GM23248 (cell line): ENCODE measurements around the gene PHF12. TPM values are rescaled to one million over a fixed set of nuclear protein-coding genes. Genes with fewer than 3 reads are reported as not detected.

ENCODE experiments used
- DNase-seq: peaks from one replicate; pipeline ENCODE4 v3.0.0-alpha.2; 2015
- H2AFZ ChIP-seq: fragments of 200-600 bp; sonication (generic); 2 replicates; pipeline ENCODE4 v1.6.1; 2016; ENCODE audit warnings: antibody characterized with exemption
- H3F3A ChIP-seq: fragments of 200-600 bp; sonication (generic); 2 replicates; pipeline ENCODE4 v1.6.1; 2016; ENCODE audit warnings: mild to moderate bottlenecking, antibody characterized with exemption, mixed run types; ENCODE audit not compliant: insufficient read depth
- H3K27ac ChIP-seq: fragments of 200-600 bp; sonication (generic); 2 replicates; pipeline ENCODE4 v1.5.1; 2016; ENCODE audit warnings: mild to moderate bottlenecking
- H3K27me3 ChIP-seq: fragments of 200-600 bp; sonication (generic); replicated peaks from 2 replicates; pipeline ENCODE4 v1.6.1; 2016; ENCODE audit warnings: mild to moderate bottlenecking; ENCODE audit not compliant: insufficient read depth
- H3K36me3 ChIP-seq: fragments of 200-600 bp; sonication (generic); 2 replicates; pipeline ENCODE4 v1.6.1; 2016; ENCODE audit warnings: low read depth, mild to moderate bottlenecking
- H3K4me1 ChIP-seq: fragments of 200-600 bp; sonication (generic); 2 replicates; pipeline ENCODE4 v1.6.1; 2016; ENCODE audit warnings: mild to moderate bottlenecking; ENCODE audit not compliant: insufficient read depth
- H3K4me2 ChIP-seq: fragments of 200-600 bp; sonication (generic); one replicate; pipeline ENCODE4 v1.6.1; 2016; ENCODE audit warnings: mild to moderate bottlenecking; ENCODE audit not compliant: unreplicated experiment
- H3K4me3 ChIP-seq: fragments of 200-600 bp; sonication (generic); 2 replicates; pipeline ENCODE4 v1.5.1; 2016; ENCODE audit warnings: mild to moderate bottlenecking
- H3K79me2 ChIP-seq: fragments of 200-600 bp; sonication (generic); 2 replicates; pipeline ENCODE4 v1.6.1; 2016; ENCODE audit warnings: mild to moderate bottlenecking; ENCODE audit not compliant: insufficient read depth
- H3K9ac ChIP-seq: fragments of 200-600 bp; sonication (generic); 2 replicates; pipeline ENCODE4 v1.6.1; 2016; ENCODE audit warnings: mild to moderate bottlenecking
- H3K9me2 ChIP-seq: fragments of 200-600 bp; sonication (generic); 2 replicates; pipeline ENCODE4 v1.6.1; 2016; ENCODE audit warnings: mixed run types, mild to moderate bottlenecking, moderate library complexity; ENCODE audit not compliant: insufficient read depth
- H3K9me3 ChIP-seq: fragments of 200-600 bp; sonication (generic); one replicate; pipeline ENCODE4 v1.6.1; 2017; ENCODE audit warnings: low read depth
- H4K20me1 ChIP-seq: fragments of 200-600 bp; sonication (generic); 2 replicates; pipeline ENCODE4 v1.6.0; 2016; ENCODE audit not compliant: insufficient read depth
- EZH2 ChIP-seq: fragments of 200-600 bp; sonication (generic); IDR thresholded peaks from 2 replicates; pipeline ENCODE4 v1.6.1; 2018; ENCODE audit warnings: antibody characterized with exemption, mild to moderate bottlenecking; ENCODE audit not compliant: insufficient read depth, poor library complexity, severe bottlenecking
- EZH2phosphoT487 ChIP-seq: fragments of 200-600 bp; sonication (generic); IDR thresholded peaks from 2 replicates; pipeline ENCODE4 v1.6.1; 2018; ENCODE audit warnings: antibody characterized with exemption, moderate library complexity, mild to moderate bottlenecking, low read depth; ENCODE audit not compliant: insufficient read depth
- WGBS, 2 experiments: methylation state at CpG; one replicate each; pipeline ENCODE4 v1.1.6; 2015 to 2017; ENCODE audit warnings: low lambda C conversion rate in 2 of 2, low coverage in 1 of 2; ENCODE audit errors: missing lambda C conversion rate in 2 of 2; 5-methylcytosine and 5-hydroxymethylcytosine counted together
- in situ Hi-C: fragments of 300-500 bp; cut with MboI; formaldehyde crosslinking; loops from 2 replicates; pipeline ENCODE4 v1.15.0; 2020
- polyA plus RNA-seq: library from polyadenylated mRNA; unstranded; fragments of >200 nt; fragmentation: Nextera tagmentation; extraction: Ambion mirVana; gene quantifications from 2 replicates; pipeline ENCODE4 v1.2.1, GENCODE V29; 2016
- total RNA-seq: library from RNA; depleted of rRNA; stranded (reverse); fragments of >200 nt; shearing (Covaris generic); gene quantifications from 2 replicates; pipeline ENCODE4 v1.2.3, GENCODE V29; 2014

Gene PHF12
- total and polyA plus RNA-seq, 2 experiments from 2014 or later: 6.1 to 27.7 TPM

DNA sequence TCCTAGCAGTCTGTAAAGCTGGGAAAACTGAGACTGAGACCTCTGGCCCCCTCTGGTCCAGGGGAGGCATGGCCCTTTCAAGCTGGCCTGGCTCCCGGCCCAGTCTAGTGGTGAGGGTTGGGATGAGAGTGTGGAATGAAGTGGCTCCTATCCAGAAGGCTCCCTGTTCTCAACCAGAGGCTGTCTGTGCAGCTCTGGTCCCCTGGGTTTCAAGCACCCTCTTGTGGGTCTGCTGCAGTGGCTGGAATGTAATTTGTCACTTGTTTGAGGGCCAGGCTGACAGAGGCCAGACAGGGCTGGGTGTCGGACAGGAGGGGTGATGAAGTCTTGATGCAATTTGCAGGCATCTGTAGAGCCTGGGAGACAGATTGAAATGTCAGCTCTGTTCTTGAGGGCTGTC, 22.1 kb upstream of the PHF12 start:
- Histone ChIP-seq H3K79me2 (no peaks in the 10 kb centered on the region), H2AFZ (no peak overlapping the region), H3K9me3 (no peaks in the 10 kb centered on the region), H3K9me2 (no peaks in the 10 kb centered on the region), H3K27me3 (peaks cover 13% of the 10 kb centered on the region), H3K9ac (no peak overlapping the region), H3F3A (no peaks in the 10 kb centered on the region), H3K36me3 (no peaks in the 10 kb centered on the region), H3K4me1 (peaks cover 11% of the 10 kb centered on the region; the same call in 1 of the 2 replicates), H4K20me1 (no peaks in the 10 kb centered on the region), H3K4me2 (no peak overlapping the region), H3K4me3 (no peak overlapping the region), H3K27ac (no peak overlapping the region)
- peak; percentile 70 for DNase-seq
- WGBS, 2 experiments: 29 to 33% methylated on average over 2 of the region's 2 CpGs
- TF ChIP-seq EZH2phosphoT487: no peak
- TF ChIP-seq EZH2: no peak
- in situ Hi-C loops: no loop called here

DNA sequence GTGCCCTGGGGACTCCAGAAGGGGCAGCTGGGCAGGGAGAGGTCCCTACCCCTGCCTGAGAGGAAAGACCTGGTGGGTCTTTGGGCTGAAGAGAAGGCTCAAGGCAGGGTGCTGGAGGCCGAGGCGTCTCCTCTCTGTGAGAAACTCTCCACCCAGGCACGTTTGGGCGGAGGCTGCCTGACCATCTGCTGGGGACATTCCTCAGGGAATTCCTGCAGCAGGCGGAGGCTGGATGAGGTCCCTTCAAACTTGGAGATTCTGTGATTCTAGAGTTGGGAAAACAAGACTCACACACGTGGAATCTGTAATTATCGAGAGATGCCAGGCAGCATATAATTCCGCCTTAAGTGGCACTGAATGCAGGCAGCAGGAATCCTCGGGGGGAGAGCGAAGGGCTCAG, 21.1 kb upstream of the PHF12 start:
- Histone ChIP-seq H3K27me3 (peaks cover 13% of the 10 kb centered on the region), H3K79me2 (no peaks in the 10 kb centered on the region), H3F3A (no peaks in the 10 kb centered on the region), H3K9me3 (no peaks in the 10 kb centered on the region), H3K9ac (no peak overlapping the region), H3K27ac (no peak overlapping the region), H3K4me1 (peaks cover 11% of the 10 kb centered on the region; the same call in 1 of the 2 replicates), H4K20me1 (no peaks in the 10 kb centered on the region), H3K36me3 (no peaks in the 10 kb centered on the region), H3K9me2 (no peaks in the 10 kb centered on the region), H2AFZ (no peak overlapping the region), H3K4me2 (no peak overlapping the region), H3K4me3 (no peak overlapping the region)
- WGBS, 2 experiments: 18 to 28% methylated on average over 9 to 10 of the region's 10 CpGs
- peak; percentile 51 for DNase-seq
- TF ChIP-seq EZH2 (no peak), EZH2phosphoT487 (no peak)
- in situ Hi-C loops: no loop called here

DNA sequence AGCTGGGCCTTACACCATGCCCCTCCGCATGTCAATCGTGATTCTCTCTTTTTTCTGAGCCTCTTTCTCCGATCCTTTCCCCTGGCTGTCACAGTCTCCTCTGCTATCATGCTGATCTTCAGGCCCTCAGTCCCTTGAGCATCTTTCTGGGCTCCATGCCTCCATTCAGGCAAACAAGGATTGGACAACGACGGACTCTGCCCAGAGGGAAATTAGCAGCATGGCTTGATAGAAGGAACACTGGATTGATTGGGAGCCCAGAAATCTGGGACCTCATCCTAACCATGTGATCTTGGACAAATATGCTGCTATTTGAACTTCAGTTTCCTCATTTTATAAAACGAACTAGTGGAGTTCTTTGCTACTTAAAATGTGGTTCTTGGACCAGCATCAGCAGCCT, 19.6 kb upstream of the PHF12 start:
- peaks cover 11% of the 10 kb centered on the region; the same call in 1 of the 2 replicates for H3K4me1 ChIP-seq
- H3K27me3 ChIP-seq: peaks cover 10% of the 10 kb centered on the region; the same call in 1 of the 2 replicates
- in situ Hi-C loops: no loop called here

DNA sequence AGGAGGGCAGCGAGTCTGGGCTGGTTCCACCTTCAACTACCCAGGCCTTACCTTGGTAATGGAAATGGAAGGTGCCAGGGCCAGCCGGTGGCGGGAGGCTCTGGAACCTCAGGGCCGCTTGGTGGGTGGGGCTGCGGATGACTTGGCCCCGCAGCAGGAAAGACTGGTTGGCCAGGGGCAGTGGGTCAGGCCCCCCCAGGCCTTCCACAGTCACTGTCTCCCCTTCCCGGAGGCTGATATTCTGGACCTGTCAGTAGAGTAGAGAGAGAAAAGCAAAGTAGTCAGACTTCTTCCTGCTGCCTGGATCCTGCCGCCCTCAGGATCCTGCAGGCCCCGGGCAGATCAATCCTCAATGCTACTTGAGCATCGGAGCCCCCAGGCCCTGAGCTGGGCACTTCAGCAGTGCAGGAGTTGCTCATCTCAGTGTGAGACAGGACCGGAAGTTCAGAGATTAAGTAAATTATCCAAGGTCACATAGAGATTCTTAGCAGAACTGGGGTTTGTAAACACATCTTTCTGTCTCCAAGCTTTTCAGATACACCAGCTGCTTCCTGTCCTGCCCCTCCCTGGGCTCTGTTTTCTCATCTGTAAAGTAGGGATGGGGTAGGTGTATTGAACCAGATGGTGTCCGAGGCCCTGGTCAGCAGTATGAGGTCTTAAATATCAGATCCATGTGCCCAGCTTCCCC, 18.5 kb upstream of the PHF12 start:
- H3K27me3 ChIP-seq: peaks cover 10% of the 10 kb centered on the region; the same call in 1 of the 2 replicates
- no peaks in the 10 kb centered on the region for H3K9me3 ChIP-seq
- no peaks in the 10 kb centered on the region for H3K79me2 ChIP-seq
- no peak overlapping the region for H3K27ac ChIP-seq
- in situ Hi-C loops: loop anchor here (5.0 kb wide), 1 partner anchor 137 kb away; no protein-coding TSS in a partner anchor
- H3F3A ChIP-seq: no peaks in the 10 kb centered on the region
- no peak overlapping the region for H3K9ac ChIP-seq
- peaks cover 11% of the 10 kb centered on the region; the same call in 1 of the 2 replicates for H3K4me1 ChIP-seq
- H3K4me2 ChIP-seq: no peak overlapping the region
- H3K36me3 ChIP-seq: no peaks in the 10 kb centered on the region
- WGBS, 2 experiments: 69% methylated on average over 12 of the region's 12 CpGs
- no peak for TF ChIP-seq EZH2phosphoT487
- no peak for TF ChIP-seq EZH2
- DNase-seq: no peak
- H3K9me2 ChIP-seq: no peaks in the 10 kb centered on the region
- no peak overlapping the region for H2AFZ ChIP-seq
- no peaks in the 10 kb centered on the region for H4K20me1 ChIP-seq
- no peak overlapping the region for H3K4me3 ChIP-seq

More for the DNA sequence above, 19.6 kb upstream of the PHF12 start:
- no peaks in the 10 kb centered on the region for H3K36me3 ChIP-seq
- no peaks in the 10 kb centered on the region for H4K20me1 ChIP-seq
- H3K4me2 ChIP-seq: no peak overlapping the region
- H3K4me3 ChIP-seq: no peak overlapping the region
- H3K79me2 ChIP-seq: no peaks in the 10 kb centered on the region
- H2AFZ ChIP-seq: no peak overlapping the region
- H3K9ac ChIP-seq: no peak overlapping the region
- H3K9me3 ChIP-seq: no peaks in the 10 kb centered on the region
- H3K27ac ChIP-seq: no peak overlapping the region
- 22 to 25% methylated on average over 6 of the region's 6 CpGs for WGBS, 2 experiments
- H3K9me2 ChIP-seq: no peaks in the 10 kb centered on the region
- no peaks in the 10 kb centered on the region for H3F3A ChIP-seq
- TF ChIP-seq EZH2phosphoT487: no peak
- TF ChIP-seq EZH2: no peak
- DNase-seq: no peak
